Testis (tissue), 3 donors: Measurements from ENCODE around the gene TEX30. TPM values are rescaled to one million over a fixed set of nuclear protein-coding genes. Genes with fewer than 3 reads are reported as not detected.
A peak's percentile ranks its signal among the peaks of the same experiment; 100 is the strongest.

Source experiments
- DNase-seq: peaks from one replicate; pipeline ENCODE4 v3.0.0-alpha.2; 2019
- H3K27ac ChIP-seq, 2 donors: fragments of 200-600 bp; sonication (generic); one replicate each; pipeline ENCODE4 v1.5.1; 2019
- H3K27me3 ChIP-seq: fragments of 200-600 bp; sonication (generic); one replicate; pipeline ENCODE4 v1.5.1; 2019
- H3K36me3 ChIP-seq: fragments of 200-600 bp; sonication (generic); one replicate; pipeline ENCODE4 v1.5.1; 2017; ENCODE audit warnings: low read depth; ENCODE audit errors: missing control alignments
- H3K4me1 ChIP-seq: fragments of 200-600 bp; sonication (generic); one replicate; pipeline ENCODE4 v1.5.1; 2019
- H3K4me3 ChIP-seq, 2 donors: fragments of 200-600 bp; sonication (generic); one replicate each; pipeline ENCODE4 v1.5.1; 2017 to 2019
- H3K9me3 ChIP-seq: fragments of 200-600 bp; sonication (generic); one replicate; pipeline ENCODE4 v1.5.1; 2017
- CTCF ChIP-seq, 3 experiments: fragments of 450-650 bp in 2 of 3; fragments of 200-600 bp in 1 of 3; sonication (generic) in 1 of 3; IDR thresholded peaks; one replicate each; pipeline ENCODE4 v1.5.1; 2016 to 2019; ENCODE audit warnings: antibody characterized with exemption in 3 of 3, mild to moderate bottlenecking in 2 of 3, moderate library complexity in 1 of 3
- POLR2A ChIP-seq: fragments of 450-650 bp; IDR thresholded peaks from one replicate; pipeline ENCODE4 v1.6.1; 2017; ENCODE audit warnings: antibody characterized with exemption, mild to moderate bottlenecking, moderate library complexity
- WGBS, 2 donors: methylation state at CpG; one replicate each; pipeline ENCODE4 v1.1.5; 2018; 5-methylcytosine and 5-hydroxymethylcytosine counted together
- intact Hi-C: fragments of 100-400 bp; cut with DNase I; formaldehyde crosslinking; loops from one replicate; pipeline ENCODE4 v1.15.1; 2023; ENCODE audit warnings: low total_unique reads
- polyA plus RNA-seq: library from polyadenylated mRNA; stranded (reverse); fragments of 350-450 nt; fragmentation: Illumina TruSeq; extraction: RNeasy Lipid Tissue Mini Kit (QIAGEN cat#74804); gene quantifications from one replicate; pipeline ENCODE4 v1.2.3, GENCODE V29; 2014; ENCODE audit warnings: low read depth, low replicate concordance; ENCODE audit not compliant: insufficient read depth
- total RNA-seq, 2 donors: library from RNA; depleted of rRNA; stranded (reverse); fragments of >200 nt; gene quantifications; one replicate each; pipeline ENCODE4 v1.2.3, GENCODE V29; 2016

TEX30 gene
- total and polyA plus RNA-seq, 3 donors from 2014 or later, result 80.1 to 241 (median 123) TPM

- H3K36me3 ChIP-seq, result no peaks in the 10 kb centered on the region
These were observed 32.1 kb upstream of the TEX30 start for GRCh38 chr13:102805680-102806079.

DNA sequence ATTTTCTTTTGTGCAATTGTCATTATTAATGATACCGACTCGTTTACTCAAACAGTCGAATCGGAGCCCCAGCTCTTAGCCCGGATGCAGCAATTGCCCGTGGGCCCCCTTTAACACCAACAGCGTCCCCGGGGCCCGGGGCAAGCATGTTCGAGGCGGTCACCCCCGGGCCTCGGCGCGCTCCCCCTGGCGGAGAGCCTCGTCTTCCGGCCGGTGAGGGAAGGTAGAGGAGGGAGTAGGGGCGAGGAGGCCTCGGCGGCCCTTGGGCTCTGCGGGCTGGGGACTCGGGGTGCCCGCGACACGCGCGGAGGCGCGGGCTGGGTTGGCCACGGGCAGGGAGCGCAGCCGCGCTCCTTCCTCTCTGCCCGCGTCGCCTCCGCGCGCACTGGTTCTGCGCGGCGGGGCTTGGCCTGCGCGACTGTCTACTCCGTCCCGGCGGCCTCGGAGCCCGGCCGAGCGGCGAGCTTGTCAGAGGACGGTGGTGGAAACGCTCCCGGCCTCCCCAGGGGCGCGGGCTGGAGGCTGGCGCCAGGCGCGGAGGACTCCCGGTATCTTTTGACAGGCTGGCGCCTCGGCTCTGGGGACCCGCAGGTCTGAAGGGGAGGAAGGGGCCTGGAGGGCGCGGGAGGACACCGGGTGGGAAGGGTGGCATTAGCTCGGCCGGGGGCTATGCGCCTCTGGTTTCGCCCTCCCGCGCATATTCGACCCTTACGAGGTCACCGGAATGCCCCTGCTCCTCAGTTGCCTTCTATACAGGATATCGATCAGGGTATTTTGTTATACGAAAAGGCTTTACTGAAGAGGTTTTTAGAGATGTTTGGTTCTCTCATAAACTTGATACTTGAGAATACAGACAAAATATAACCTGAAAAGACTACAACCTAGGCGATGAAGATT is 26.8 kb upstream of the TEX30 start:
- TF ChIP-seq POLR2A (no peak), CTCF (IDR thresholded peaks at IDR 0.05) (peak; percentile 54 to 59 (median 55))
- peak overlapping the region; percentile 63 to 86 for H3K4me3 ChIP-seq
- intact Hi-C loops, result no loop called here
- 2 to 3% methylated on average over 24 to 49 of the region's 81 CpGs for WGBS, 2 donors
- no peaks in the 10 kb centered on the region for H3K27me3 ChIP-seq
- H3K27ac ChIP-seq, result peak overlapping the region; percentile 47 to 80
- peak; percentile 78 for DNase-seq
- no peaks in the 10 kb centered on the region for H3K9me3 ChIP-seq
- no peaks in the 10 kb centered on the region for H3K4me1 ChIP-seq
- H3K36me3 ChIP-seq, result no peaks in the 10 kb centered on the region

More at GRCh38 chr13:102805680-102806079, 32.1 kb upstream of the TEX30 start:
- H3K4me3 ChIP-seq, result no peak overlapping the region
- WGBS, 2 donors, result 93 to 95% methylated on average over 3 of the region's 3 CpGs
- H3K27me3 ChIP-seq, result no peaks in the 10 kb centered on the region
- intact Hi-C loops, result no loop called here
- no peaks in the 10 kb centered on the region for H3K9me3 ChIP-seq
- no peak for DNase-seq
- no peaks in the 10 kb centered on the region for H3K4me1 ChIP-seq
- no peak overlapping the region for H3K27ac ChIP-seq
- TF ChIP-seq CTCF (IDR thresholded peaks at IDR 0.05) (no peak), POLR2A (no peak)

DNA sequence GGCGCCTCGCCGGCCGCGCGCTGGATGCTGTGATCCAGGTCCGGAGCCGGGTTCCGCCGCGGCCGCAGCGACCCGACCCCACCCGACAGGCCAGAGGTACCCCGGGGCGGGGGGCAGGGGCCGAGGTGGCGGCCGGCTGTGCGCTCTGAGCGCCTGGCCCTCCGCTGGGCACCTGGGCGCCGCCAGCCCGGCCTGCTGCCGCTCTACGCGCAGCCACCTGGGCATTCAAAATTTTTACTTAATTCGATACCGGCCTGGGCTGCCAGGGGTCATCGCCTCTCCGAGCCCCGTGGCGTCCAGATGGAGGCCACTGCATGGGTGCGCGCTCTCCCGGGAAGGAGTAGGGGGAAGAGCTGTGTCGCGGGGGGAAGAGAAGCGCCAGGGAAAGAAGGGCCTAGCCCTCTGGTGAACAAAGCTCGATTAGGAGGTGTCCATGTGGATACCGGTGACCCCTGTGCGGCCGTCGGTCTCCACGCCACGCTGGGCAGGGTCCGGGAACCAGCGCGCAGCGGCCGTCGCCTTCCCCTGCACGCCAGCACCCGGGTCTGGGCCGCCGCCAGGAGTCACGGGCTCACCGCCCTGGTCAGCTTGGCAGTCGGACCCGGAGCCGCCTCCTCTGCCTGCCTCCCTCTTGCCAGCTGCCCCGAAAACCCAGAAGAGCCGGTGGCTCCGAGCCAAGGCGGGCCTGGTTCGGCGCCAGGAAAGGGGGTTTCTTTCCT is 26.0 kb upstream of the TEX30 start:
- H3K4me3 ChIP-seq, result peak overlapping the region; percentile 63 to 86
- no peaks in the 10 kb centered on the region for H3K36me3 ChIP-seq
- intact Hi-C loops, result no loop called here
- TF ChIP-seq CTCF (IDR thresholded peaks at IDR 0.05) (no peak), POLR2A (no peak)
- H3K27me3 ChIP-seq, result no peaks in the 10 kb centered on the region
- no peaks in the 10 kb centered on the region for H3K9me3 ChIP-seq
- H3K27ac ChIP-seq, result peak overlapping the region; percentile 47 to 80
- peak; percentile 19 for DNase-seq
- H3K4me1 ChIP-seq, result no peaks in the 10 kb centered on the region
- 0 to 1% methylated on average over 33 to 55 of the region's 69 CpGs for WGBS, 2 donors

GRCh38 chr13:102798581-102799425 is 25.2 kb upstream of the TEX30 start, which contains the start of the genes BIVM and POGLUT2:
Gene BIVM (plus strand): TSS chr13:102799119. CDS start chr13:102807268, 8,149 bp downstream.
Gene POGLUT2 (minus strand): TSS chr13:102798976. CDS start chr13:102798670, 306 bp downstream.
- TF ChIP-seq POLR2A, result no peak
- TF ChIP-seq CTCF (IDR thresholded peaks at IDR 0.05), result no peak
- H3K4me3 ChIP-seq, result peak within 1 kb of the TSS; percentile 63 to 86
- 0 to 1% methylated on average over 35 to 60 of the region's 72 CpGs for WGBS, 2 donors
- intact Hi-C loops, result no loop called here
- peak; percentile 94 for DNase-seq
- H3K4me1 ChIP-seq, result no peaks in the 10 kb centered on the region
- H3K36me3 ChIP-seq, result no peaks in the 10 kb centered on the region
- H3K27me3 ChIP-seq, result no peaks in the 10 kb centered on the region
- H3K9me3 ChIP-seq, result no peaks in the 10 kb centered on the region
- peak within 1 kb of the TSS; percentile 47 to 80 for H3K27ac ChIP-seq
